ENCODE results near the gene NGRN. TPM values are rescaled to one million over a fixed set of nuclear protein-coding genes. Genes with fewer than 3 reads are reported as not detected.

Gene NGRN, protein sequence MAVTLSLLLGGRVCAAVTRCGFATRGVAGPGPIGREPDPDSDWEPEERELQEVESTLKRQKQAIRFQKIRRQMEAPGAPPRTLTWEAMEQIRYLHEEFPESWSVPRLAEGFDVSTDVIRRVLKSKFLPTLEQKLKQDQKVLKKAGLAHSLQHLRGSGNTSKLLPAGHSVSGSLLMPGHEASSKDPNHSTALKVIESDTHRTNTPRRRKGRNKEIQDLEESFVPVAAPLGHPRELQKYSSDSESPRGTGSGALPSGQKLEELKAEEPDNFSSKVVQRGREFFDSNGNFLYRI
- 91.8 TPM for total RNA-seq

GRCh38 chr15:90265271-90266060 lies at the start of gene NGRN:
Gene NGRN, plus strand, starts transcription at chr15:90265672. Its CDS starts 41 bp downstream, at chr15:90265713.
- DNase-seq (ENCODE audit: low spot score): peak; percentile 93

- DNase-seq (ENCODE audit: low spot score): no peak
Observed at GRCh38 chr15:90217671-90218394, 47.6 kb upstream of the NGRN start.

- DNase-seq (ENCODE audit: low spot score): no peak
Observed at GRCh38 chr15:90219421-90220141, 45.9 kb upstream of the NGRN start.

DNA sequence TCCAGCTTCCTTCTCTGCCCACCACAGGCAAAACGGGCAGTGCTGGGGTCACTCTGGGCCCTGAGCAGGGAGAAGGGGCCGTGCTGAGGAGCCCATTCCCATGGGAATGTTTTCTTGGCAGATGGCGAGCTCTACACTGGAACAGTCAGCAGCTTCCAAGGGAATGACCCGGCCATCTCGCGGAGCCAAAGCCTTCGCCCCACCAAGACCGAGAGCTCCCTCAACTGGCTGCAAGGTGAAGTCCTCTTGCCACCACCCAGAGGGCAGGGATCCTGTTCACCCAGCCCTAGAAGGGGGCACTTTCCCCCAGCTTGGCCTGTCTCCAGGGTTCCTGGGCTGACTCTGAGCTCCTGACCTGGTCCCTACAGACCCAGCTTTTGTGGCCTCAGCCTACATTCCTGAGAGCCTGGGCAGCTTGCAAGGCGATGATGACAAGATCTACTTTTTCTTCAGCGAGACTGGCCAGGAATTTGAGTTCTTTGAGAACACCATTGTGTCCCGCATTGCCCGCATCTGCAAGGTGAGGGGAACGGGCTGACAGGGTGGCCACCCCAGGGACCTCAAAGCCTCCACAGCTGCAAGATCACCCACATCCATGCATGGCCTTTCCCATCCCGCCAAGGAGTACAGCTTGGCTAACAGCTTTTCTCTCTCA lies 44.1 kb upstream of the NGRN start:
- peak; percentile 75 for DNase-seq (ENCODE audit: low spot score)

- no peak for DNase-seq (ENCODE audit: low spot score)
Observed at GRCh38 chr15:90222547-90222946, 42.9 kb upstream of the NGRN start.

DNA sequence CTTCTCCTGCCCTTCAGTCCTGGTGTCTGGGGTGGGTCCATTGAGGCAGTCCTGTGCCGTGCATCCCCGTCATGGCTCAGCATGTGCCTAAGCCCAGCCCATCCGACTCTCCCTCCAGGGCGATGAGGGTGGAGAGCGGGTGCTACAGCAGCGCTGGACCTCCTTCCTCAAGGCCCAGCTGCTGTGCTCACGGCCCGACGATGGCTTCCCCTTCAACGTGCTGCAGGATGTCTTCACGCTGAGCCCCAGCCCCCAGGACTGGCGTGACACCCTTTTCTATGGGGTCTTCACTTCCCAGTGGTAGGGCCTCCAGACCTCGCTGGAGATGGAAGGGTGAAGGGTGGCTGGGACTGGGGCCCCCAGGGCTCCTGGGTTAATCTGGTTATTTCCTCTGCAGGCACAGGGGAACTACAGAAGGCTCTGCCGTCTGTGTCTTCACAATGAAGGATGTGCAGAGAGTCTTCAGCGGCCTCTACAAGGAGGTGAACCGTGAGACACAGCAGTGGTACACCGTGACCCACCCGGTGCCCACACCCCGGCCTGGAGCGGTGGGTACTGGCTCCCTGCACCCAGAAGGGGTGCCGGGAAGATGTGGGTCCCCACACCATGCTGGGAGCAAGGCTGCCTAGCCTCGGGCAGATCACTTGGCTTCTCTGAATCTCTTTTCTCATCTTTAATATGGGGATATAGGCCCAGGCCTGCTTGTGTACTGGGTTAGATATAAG lies 41.9 kb upstream of the NGRN start:
- no peak for DNase-seq (ENCODE audit: low spot score)

- DNase-seq (ENCODE audit: low spot score): no peak
Observed at GRCh38 chr15:90225047-90225446, 40.4 kb upstream of the NGRN start.

DNA sequence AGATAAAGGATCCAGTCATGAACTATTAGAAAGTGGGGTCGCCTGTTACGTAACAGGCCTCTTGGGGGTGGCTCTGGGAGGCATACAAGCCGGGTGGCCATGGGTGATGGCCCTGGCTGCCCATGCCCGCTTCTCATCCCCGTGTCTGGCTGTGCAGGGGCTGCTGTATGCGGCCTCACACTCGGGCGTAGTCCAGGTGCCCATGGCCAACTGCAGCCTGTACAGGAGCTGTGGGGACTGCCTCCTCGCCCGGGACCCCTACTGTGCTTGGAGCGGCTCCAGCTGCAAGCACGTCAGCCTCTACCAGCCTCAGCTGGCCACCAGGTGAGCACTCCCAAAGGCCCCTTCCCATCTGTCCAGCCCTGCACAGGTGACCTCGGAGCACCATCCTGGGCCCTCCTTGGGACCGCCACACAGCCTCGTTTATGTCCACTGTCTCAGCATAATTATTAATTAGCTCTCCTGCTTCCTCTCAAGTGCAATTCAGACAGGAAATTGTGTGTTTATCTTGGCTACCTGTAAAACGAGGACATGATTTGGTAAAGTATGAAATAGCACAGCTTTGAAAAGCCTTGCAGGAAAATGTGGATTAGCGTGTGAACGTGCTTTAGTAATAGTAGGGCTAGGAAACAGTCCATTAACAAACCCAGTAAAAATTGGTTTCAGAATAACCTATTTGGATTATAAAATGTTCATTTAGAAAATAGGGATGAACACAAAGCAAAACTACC lies 39.8 kb upstream of the NGRN start:
- DNase-seq (ENCODE audit: low spot score): no peak

GRCh38 chr15:90227336-90227735 lies 38.1 kb upstream of the NGRN start:
- no peak for DNase-seq (ENCODE audit: low spot score)

GRCh38 chr15:90227816-90228772 lies 37.4 kb upstream of the NGRN start:
- DNase-seq (ENCODE audit: low spot score): no peak

DNA sequence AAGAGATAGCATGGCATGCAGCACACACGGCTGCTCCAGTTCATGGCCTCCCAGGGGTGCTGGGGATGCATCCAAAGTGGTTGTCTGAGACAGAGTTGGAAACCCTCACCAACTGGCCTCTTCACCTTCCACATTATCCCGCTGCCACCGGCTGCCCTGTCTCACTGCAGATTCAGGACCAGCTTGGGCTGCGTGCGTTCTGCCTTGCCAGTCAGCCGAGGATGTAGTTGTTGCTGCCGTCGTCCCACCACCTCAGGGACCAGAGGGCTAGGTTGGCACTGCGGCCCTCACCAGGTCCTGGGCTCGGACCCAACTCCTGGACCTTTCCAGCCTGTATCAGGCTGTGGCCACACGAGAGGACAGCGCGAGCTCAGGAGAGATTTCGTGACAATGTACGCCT lies 36.5 kb upstream of the NGRN start:
- DNase-seq (ENCODE audit: low spot score): no peak

DNA sequence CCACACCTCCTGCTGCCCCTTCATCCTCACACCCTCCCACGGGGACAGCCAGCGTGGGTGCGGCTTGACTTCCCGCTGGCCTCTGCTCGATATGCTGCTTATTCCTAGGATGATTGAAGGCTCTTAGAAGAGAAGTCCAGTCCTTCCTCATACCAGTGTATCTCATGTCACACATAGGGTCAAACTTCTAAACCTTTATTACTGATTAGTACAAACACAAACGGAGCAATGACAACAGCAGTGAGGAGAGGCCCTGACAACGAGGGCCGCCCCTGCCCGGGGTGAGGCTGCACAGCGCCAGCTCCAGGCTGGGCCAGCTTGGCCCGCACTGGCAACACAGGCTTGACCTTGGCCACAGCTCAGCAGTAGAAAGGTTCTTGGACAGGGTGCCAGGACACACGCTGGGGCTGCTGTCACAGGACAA lies 35.4 kb upstream of the NGRN start:
- peak; percentile 70 for DNase-seq (ENCODE audit: low spot score)

DNA sequence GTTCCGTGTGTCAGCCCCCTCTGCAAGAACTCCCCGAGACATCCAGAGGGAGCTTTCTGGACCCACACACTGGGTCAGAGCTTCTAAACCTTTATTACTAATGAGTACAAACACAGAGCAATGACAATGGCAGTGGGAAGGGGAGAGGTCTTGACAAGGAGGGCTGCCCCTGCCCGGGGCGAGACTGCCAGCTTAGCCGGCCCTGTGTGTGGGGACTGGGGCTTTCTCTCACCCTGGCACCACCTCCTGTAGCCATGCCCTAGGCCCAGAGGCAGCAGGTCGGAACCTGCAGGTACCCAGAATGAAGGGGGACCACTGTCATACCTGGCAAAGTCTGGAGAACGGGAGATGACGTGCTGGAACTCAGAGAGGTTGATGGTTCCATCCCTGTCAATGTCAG lies 34.9 kb upstream of the NGRN start:
- no peak for DNase-seq (ENCODE audit: low spot score)

GRCh38 chr15:90231028-90232017 lies 34.1 kb upstream of the NGRN start:
- DNase-seq (ENCODE audit: low spot score): peak; percentile 47

DNA sequence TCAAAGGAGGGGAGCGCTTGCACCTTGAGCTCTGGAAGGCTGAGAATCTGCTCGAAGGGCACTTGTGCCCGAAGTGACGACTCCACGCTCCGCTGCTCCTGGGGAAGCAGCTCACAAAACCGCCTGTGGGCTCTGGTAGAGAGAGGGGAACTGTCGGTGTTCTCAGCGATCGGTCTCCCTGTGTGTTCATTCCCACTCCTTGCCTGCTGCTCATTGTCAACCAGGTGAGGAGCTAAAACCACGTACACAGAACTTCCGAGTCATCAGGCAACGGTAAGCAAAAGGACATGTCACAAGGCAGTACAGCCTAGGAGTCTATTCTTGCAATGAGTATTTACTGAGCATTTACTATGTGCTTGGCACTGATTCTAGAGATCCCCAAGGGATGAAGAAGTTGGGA lies 33.3 kb upstream of the NGRN start:
- no peak for DNase-seq (ENCODE audit: low spot score)

GRCh38 chr15:90232941-90233386 lies 32.5 kb upstream of the NGRN start:
- DNase-seq (ENCODE audit: low spot score): no peak

DNA sequence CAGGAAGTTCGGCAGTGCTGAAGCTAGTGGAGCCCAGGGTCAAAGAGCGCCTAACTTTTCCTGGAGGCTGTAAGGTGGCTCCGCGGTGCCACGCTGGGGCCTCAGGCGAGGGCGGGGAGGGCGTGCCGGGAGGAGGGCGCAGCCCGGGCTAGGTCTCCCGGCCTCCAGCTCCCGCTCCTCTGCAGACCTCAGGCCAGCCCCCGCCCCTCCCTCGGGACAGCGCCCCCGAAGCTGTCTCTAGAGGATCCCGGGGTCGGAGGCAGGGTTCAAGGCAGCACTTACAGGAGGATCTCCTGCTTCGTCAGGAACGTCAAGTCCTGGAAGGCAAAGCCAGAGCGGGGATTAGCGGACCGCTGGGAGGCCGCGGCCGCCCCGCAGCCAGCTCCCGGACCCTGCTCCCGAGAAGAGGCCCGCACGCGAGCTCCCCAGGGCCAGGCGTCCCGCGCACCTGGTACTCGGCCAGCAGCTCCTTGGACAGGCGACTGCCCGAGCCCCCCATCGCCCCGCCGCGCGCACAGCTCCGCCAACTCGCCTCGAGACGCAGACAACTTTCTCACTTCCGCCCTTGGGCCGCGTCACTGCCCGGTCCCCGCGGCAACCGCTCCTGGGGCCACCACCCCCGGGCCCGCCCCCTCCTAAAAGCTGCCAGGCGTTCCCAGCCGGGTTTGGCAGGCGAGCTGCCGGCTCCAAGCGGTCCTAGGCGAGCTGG lies 31.9 kb upstream of the NGRN start, which contains the start of gene CIB1:
Gene CIB1, minus strand, starts transcription at position 555 of the 709 bp plus-strand sequence. Its CDS starts 56 bp downstream, at position 499.
- DNase-seq (ENCODE audit: low spot score): peak; percentile 98
